AG04450 (cell line): ENCODE measurements around the gene RCCD1. TPM values are rescaled to one million over a fixed set of nuclear protein-coding genes. Genes with fewer than 3 reads are reported as not detected.

Experiments
- CTCF ChIA-PET: fragments of 300-600, 350-600 bp; formaldehyde crosslinking; extraction: SDS; loops from one replicate; lab custom pipeline; 2022; ENCODE audit warnings: antibody characterized with exemption, inconsistent platforms; lab: Charles Lee
- POLR2A ChIA-PET: fragments of 350-600 bp; formaldehyde crosslinking; extraction: SDS; loops from one replicate; lab custom pipeline; 2021; ENCODE audit warnings: antibody characterized with exemption, inconsistent platforms; lab: Yijun Ruan, JAX
- DNase-seq: peaks from one replicate; pipeline ENCODE4 v3.0.0-alpha.2; 2011; ENCODE audit warnings: low read depth, low spot score
- H3K27ac ChIP-seq: one replicate; pipeline ENCODE4 v1.5.1; 2012; ENCODE audit warnings: low read depth, low read length, control low read depth
- H3K27me3 ChIP-seq: one replicate; pipeline ENCODE4 v1.6.0; 2012; ENCODE audit warnings: low read length; ENCODE audit not compliant: control insufficient read depth, insufficient read depth
- H3K4me3 ChIP-seq: 2 replicates; pipeline ENCODE4 v1.5.1; 2011; ENCODE audit warnings: mild to moderate bottlenecking, low read depth, low read length, control low read depth
- H3K9me3 ChIP-seq: 2 replicates; pipeline ENCODE4 v1.5.1; 2012; ENCODE audit warnings: low read length; ENCODE audit not compliant: control insufficient read depth, insufficient read depth
- polyA plus RNA-seq: library from polyadenylated mRNA; depleted of rRNA; stranded (reverse); fragments of >200 nt; gene quantifications from 2 replicates; pipeline ENCODE4 v1.2.3, GENCODE V29; 2011; rRNA removed
- small RNA-seq: library from RNA; depleted of rRNA; stranded (forward); fragments of <200 nt; gene quantifications from one replicate; pipeline ENCODE3, GENCODE V24; 2012; ENCODE audit warnings: low read depth; ENCODE audit not compliant: insufficient read length
- TF ChIP-seq, protein P1 (sequence below): IDR thresholded peaks from 2 replicates; pipeline ENCODE4 v1.5.1; 2011; ENCODE audit warnings: low read depth, low read length, control low read depth, inconsistent platforms

The RCCD1 gene
- polyA plus RNA-seq, 1 experiment: 6.1 TPM

DNA sequence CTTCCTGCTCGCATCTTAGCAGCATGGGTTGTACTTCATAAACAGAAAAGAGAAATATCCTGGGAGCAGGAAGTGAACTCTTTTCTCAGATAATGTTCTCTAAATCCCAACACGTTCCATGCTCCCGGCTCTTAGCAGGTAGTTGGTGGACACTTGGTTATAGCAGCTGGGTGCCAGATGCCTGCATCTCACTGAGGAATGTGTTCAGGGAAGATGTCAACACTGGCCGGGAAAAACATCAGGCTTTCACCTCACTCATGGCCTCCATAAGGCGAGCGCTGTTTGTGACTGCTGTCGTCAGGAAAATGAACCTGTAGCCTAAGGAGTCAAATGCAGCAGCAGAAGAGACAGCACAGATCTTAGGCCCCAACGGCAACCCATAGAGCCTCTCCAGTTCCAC, 44.1 kb downstream of the RCCD1 start:
- H3K27me3 ChIP-seq: no peaks in the 10 kb centered on the region
- H3K4me3 ChIP-seq: no peak overlapping the region
- TF ChIP-seq, protein P1, sequence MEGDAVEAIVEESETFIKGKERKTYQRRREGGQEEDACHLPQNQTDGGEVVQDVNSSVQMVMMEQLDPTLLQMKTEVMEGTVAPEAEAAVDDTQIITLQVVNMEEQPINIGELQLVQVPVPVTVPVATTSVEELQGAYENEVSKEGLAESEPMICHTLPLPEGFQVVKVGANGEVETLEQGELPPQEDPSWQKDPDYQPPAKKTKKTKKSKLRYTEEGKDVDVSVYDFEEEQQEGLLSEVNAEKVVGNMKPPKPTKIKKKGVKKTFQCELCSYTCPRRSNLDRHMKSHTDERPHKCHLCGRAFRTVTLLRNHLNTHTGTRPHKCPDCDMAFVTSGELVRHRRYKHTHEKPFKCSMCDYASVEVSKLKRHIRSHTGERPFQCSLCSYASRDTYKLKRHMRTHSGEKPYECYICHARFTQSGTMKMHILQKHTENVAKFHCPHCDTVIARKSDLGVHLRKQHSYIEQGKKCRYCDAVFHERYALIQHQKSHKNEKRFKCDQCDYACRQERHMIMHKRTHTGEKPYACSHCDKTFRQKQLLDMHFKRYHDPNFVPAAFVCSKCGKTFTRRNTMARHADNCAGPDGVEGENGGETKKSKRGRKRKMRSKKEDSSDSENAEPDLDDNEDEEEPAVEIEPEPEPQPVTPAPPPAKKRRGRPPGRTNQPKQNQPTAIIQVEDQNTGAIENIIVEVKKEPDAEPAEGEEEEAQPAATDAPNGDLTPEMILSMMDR: no peak
- POLR2A ChIA-PET: no interaction called here
- no peaks in the 10 kb centered on the region; the same call in 1 of the 2 replicates for H3K9me3 ChIP-seq
- DNase-seq: no peak
- H3K27ac ChIP-seq: no peak overlapping the region
- CTCF ChIA-PET: no interaction called here

DNA sequence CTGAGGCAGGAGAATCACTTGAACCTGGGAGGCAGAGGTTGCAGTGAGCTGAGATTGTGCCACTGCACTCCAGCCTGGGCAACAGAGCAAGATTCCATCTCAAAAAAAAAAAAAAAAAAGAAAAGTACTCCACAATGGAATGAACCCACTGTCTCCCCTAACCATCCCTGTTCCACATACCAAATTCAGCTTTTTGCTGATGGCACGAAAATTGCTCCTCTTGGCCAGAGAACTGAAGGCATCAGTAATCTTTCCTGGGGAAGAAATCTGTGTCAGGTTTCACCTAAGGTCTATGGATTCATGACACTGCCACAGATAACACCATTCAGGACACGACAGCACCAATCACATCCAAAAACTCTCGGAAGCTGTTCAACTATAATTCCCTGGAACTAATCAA, 46.5 kb downstream of the RCCD1 start:
- ChIA-PET CTCF (interaction anchor here (0.6 to 0.8 kb wide), 2 partner anchors 44 to 271 kb away, joined by 3 read pairs; no protein-coding TSS in a partner anchor), POLR2A (no interaction called here)
- no peak overlapping the region for H3K4me3 ChIP-seq
- H3K9me3 ChIP-seq: no peaks in the 10 kb centered on the region
- TF ChIP-seq, protein P1: no peak
- H3K27ac ChIP-seq: no peak overlapping the region
- DNase-seq: no peak
- H3K27me3 ChIP-seq: no peaks in the 10 kb centered on the region

DNA sequence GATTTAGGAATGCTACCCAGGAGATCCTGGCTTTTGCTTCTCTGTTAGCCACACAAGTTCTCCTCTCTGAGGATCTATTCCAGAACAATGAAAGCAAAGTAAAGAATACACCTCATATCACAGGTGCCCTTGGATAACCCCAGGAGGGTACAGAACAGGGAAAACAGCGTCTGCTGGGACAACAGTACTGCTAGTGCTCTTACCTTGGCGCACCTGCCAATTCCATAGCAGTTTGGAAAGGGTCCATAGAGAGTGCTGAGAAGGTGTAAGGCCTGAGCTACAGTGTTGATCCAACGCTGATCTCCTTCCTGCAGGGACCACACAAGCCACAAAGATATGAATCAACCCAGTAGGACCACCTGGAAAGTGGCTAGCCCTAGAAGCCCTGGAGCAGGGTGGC, 52.6 kb downstream of the RCCD1 start:
- Histone ChIP-seq H3K9me3 (no peaks in the 10 kb centered on the region), H3K27me3 (no peaks in the 10 kb centered on the region), H3K4me3 (no peak overlapping the region), H3K27ac (no peak overlapping the region)
- no peak for DNase-seq
- ChIA-PET CTCF (interaction anchor here (0.8 kb wide), 1 partner anchor 19 kb away, joined by 3 read pairs; no protein-coding TSS in a partner anchor), POLR2A (no interaction called here)
- TF ChIP-seq, protein P1: no peak

Small RNA genes within 50 kb of the gene (small RNA-seq; reads per million reads assigned to genes)
- gene RF00019: not detected

Other genes with a start within 250 kb of the RCCD1 start
- gene BLM, start 237.5 kb upstream of the RCCD1 start, polyA plus RNA-seq: 1.7 and 2.1 TPM in 2 replicates
- gene FURIN, start 86.3 kb upstream of the RCCD1 start, polyA plus RNA-seq: 14.0 and 21.5 TPM in 2 replicates
- 5.5 and 7.1 TPM in 2 replicates for gene FES, start 70.4 kb upstream of the RCCD1 start, polyA plus RNA-seq
- 14.3 and 20.6 TPM in 2 replicates for gene MAN2A2, start 51.6 kb upstream of the RCCD1 start, polyA plus RNA-seq
- gene HDDC3, start 22.3 kb upstream of the RCCD1 start, polyA plus RNA-seq: 10.0 and 10.3 TPM in 2 replicates
- 63.3 and 69.7 TPM in 2 replicates for gene UNC45A, start 19.6 kb upstream of the RCCD1 start, polyA plus RNA-seq
- 61.0 and 77.5 TPM in 2 replicates for gene PRC1, start 39.7 kb downstream of the RCCD1 start, polyA plus RNA-seq
- 12.3 and 12.9 TPM in 2 replicates for gene VPS33B, start 67.7 kb downstream of the RCCD1 start, polyA plus RNA-seq
- gene SV2B, start 145.4 kb downstream of the RCCD1 start, polyA plus RNA-seq: not detected in 2 replicates